DOHH2 (cell line): ENCODE results near the gene ARHGAP33.

Source experiments
- H3F3A ChIP-seq: fragments of 200-600 bp; sonication (generic), shearing (Covaris generic); 2 replicates; pipeline ENCODE4 v1.6.0; 2016; ENCODE audit warnings: antibody characterized with exemption, mild to moderate bottlenecking; ENCODE audit not compliant: control insufficient read depth, insufficient read depth
- H3K27ac ChIP-seq: fragments of 200-600 bp; sonication (generic); 2 replicates; pipeline ENCODE4 v1.5.1; 2014; ENCODE audit warnings: low read depth, mild to moderate bottlenecking, low read length, moderate library complexity
- H3K27me3 ChIP-seq: fragments of 200-600 bp; sonication (generic); 2 replicates; pipeline ENCODE4 v1.6.1; 2014; ENCODE audit warnings: mild to moderate bottlenecking, low read length, mixed read lengths; ENCODE audit not compliant: control insufficient read depth
- H3K36me3 ChIP-seq: fragments of 200-600 bp; sonication (generic); 2 replicates; pipeline ENCODE4 v1.6.1; 2014; ENCODE audit warnings: mild to moderate bottlenecking, low read length, moderate library complexity, mixed read lengths; ENCODE audit not compliant: control insufficient read depth
- H3K4me1 ChIP-seq: fragments of 200-600 bp; sonication (generic); 2 replicates; pipeline ENCODE4 v1.6.1; 2014; ENCODE audit warnings: mild to moderate bottlenecking, low read length, mixed read lengths; ENCODE audit not compliant: control insufficient read depth
- H3K4me2 ChIP-seq: fragments of 200-600 bp; sonication (generic); 2 replicates; pipeline ENCODE4 v1.6.0; 2014; ENCODE audit warnings: mild to moderate bottlenecking, low read length, moderate library complexity
- H3K4me3 ChIP-seq: fragments of 200-600 bp; sonication (generic); 2 replicates; pipeline ENCODE4 v1.5.1; 2014; ENCODE audit warnings: mild to moderate bottlenecking, low read length, mixed read lengths
- H3K79me2 ChIP-seq: fragments of 200-600 bp; sonication (generic); 2 replicates; pipeline ENCODE4 v1.6.1; 2014; ENCODE audit warnings: mild to moderate bottlenecking, low read length, mixed read lengths; ENCODE audit not compliant: control insufficient read depth
- H3K9me2 ChIP-seq: fragments of 200-600 bp; sonication (generic); replicated peaks from 2 replicates; pipeline ENCODE4 v1.6.1; 2014; ENCODE audit warnings: mild to moderate bottlenecking, low read length, mixed read lengths; ENCODE audit not compliant: control insufficient read depth
- H3K9me3 ChIP-seq: fragments of 200-600 bp; sonication (generic); 2 replicates; pipeline ENCODE4 v1.6.1; 2014; ENCODE audit warnings: antibody characterized with exemption, low read length, mixed read lengths; ENCODE audit not compliant: control insufficient read depth, insufficient read depth
- H4K20me1 ChIP-seq: fragments of 200-600 bp; sonication (generic); 2 replicates; pipeline ENCODE4 v1.6.0; 2014; ENCODE audit warnings: low read depth, mild to moderate bottlenecking, antibody characterized with exemption, low read length, moderate library complexity; ENCODE audit not compliant: control insufficient read depth, insufficient read depth
- EZH2phosphoT487 ChIP-seq: fragments of 200-600 bp; sonication (generic); IDR thresholded peaks from 2 replicates; pipeline ENCODE4 v1.6.1; 2017; ENCODE audit warnings: borderline replicate concordance, mild to moderate bottlenecking, antibody characterized with exemption, low read length, moderate library complexity, mixed read lengths
- TF ChIP-seq, protein P1 (sequence below): fragments of 200-600 bp; sonication (generic); IDR thresholded peaks from one replicate; pipeline ENCODE4 v1.5.1; 2014; ENCODE audit warnings: antibody characterized with exemption, mild to moderate bottlenecking, low read depth, low read length; ENCODE audit not compliant: poor library complexity, severe bottlenecking

The ARHGAP33 gene

DNA sequence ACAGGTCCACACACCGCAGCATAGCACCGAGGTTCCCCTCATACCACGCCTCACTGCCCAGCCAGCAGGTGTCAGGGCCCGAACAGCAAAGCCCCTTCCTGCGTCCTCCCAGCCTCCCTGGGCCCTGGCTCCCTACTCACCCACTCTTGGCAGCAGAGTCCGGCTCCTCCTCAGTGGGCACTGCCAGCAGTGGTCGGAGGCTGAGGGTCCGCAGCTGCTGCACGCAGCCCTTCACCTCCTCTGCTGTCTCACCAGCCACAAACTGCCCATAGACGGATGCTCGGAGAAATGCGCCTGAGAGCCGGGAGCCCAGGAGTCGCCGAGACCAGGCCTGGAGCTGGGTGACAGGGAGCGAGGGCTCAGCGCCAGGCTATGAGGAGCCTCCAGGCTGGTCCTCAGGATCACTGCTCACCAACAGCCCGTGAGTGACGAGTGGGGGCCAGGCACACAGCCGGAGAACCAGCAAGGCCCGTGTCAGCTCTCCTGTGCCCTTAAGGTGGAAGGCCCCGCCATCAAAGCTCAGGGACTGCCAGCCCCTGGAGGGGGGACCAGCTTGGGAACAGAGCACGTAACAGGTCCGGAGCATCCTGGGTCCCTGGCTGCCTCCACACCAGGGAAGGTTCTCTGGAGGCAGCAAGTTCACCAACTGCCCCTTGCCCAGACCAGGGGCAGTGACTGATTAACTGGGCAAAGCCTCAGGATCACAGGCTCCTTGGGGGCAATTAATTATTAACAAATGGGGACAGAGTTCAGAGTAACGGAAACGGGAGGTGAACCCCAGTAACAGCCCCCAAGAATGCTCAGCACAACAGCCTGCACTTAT, 37.1 kb downstream of the ARHGAP33 start, which contains the start of gene PRODH2:
TSS of gene PRODH2 (minus strand) at position 626 of the 823 bp plus-strand sequence. CDS start at position 586, 40 bp downstream.
- Histone ChIP-seq H3K27me3 (no peaks in the 10 kb centered on the region), H3K9me3 (no peaks in the 10 kb centered on the region), H4K20me1 (no peaks in the 10 kb centered on the region), H3K79me2 (no peaks in the 10 kb centered on the region), H3K4me1 (no peaks in the 10 kb centered on the region), H3K27ac (no peak within 1 kb of the TSS), H3K4me2 (no peak within 1 kb of the TSS), H3K36me3 (no peaks in the 10 kb centered on the region), H3K9me2 (no peaks in the 10 kb centered on the region), H3K4me3 (no peak within 1 kb of the TSS), H3F3A (no peaks in the 10 kb centered on the region)
- TF ChIP-seq, protein P1, sequence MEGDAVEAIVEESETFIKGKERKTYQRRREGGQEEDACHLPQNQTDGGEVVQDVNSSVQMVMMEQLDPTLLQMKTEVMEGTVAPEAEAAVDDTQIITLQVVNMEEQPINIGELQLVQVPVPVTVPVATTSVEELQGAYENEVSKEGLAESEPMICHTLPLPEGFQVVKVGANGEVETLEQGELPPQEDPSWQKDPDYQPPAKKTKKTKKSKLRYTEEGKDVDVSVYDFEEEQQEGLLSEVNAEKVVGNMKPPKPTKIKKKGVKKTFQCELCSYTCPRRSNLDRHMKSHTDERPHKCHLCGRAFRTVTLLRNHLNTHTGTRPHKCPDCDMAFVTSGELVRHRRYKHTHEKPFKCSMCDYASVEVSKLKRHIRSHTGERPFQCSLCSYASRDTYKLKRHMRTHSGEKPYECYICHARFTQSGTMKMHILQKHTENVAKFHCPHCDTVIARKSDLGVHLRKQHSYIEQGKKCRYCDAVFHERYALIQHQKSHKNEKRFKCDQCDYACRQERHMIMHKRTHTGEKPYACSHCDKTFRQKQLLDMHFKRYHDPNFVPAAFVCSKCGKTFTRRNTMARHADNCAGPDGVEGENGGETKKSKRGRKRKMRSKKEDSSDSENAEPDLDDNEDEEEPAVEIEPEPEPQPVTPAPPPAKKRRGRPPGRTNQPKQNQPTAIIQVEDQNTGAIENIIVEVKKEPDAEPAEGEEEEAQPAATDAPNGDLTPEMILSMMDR = no peak
- TF ChIP-seq EZH2phosphoT487 = no peak

DNA sequence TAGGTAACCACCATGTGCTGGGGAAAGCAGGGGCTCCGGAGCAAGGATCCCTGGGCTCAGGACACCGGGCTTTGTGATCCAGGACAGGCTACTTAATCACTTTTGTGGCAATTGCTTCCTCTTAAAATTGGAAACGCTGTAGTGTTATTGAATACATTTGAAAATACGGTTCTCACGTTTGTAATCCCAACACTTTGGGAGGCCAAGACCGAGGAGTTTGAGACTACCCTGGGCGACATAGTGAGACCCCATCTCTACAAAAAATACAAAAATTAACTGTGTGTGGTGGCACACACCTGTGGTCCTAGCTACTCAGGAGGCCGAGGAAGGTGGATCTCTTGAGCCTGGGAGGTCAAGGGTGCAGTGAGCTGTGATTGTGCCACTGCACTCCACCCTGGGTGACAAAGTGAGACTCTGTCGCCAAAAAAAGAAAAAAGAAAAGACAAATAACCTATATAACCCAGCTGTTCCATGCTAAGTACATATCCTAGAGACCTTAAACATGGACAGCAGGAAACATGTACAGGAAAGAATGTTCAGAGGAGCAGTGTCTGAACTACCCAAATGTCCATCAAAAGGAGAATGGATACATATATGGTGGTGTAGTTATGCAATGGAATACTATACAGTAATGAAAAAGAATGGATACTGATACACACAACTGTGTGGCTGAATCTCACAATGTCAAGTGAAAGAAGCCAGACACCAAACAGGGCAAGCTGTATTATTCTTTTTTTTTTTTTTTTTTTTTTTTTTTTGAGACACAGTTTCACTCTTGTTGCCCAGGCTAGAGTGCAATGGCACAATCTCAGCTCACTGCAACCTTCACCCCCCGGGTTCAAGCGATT, 37.9 kb downstream of the ARHGAP33 start:
- Histone ChIP-seq H3K27me3 (no peaks in the 10 kb centered on the region), H3K27ac (no peak overlapping the region), H3K36me3 (no peaks in the 10 kb centered on the region), H4K20me1 (no peaks in the 10 kb centered on the region), H3K4me3 (no peak overlapping the region), H3K79me2 (no peaks in the 10 kb centered on the region), H3K4me2 (no peak overlapping the region), H3F3A (no peaks in the 10 kb centered on the region), H3K9me3 (no peaks in the 10 kb centered on the region), H3K4me1 (no peaks in the 10 kb centered on the region), H3K9me2 (no peaks in the 10 kb centered on the region)
- TF ChIP-seq EZH2phosphoT487 = no peak
- TF ChIP-seq, protein P1 = no peak

DNA sequence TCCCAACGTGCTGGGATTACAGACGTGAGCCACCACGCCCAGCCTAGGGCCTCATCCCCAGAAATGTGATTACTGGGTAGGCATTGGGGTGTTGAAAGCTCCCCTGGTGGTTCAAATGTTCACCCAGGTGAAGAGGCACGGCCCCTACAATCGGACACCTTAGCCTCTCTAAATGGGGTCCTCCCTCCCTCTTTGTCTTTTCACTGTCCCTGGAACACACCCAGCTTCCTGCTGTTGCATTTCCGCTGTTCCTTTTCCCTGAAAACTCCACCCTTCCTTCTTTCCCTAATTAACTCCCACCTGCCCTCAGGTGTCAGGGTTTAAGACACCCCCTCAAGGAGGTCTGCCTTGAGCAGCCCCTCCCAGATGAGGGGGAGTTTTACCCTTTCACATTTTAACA, 40.9 kb downstream of the ARHGAP33 start:
- Histone ChIP-seq H3K4me1 (peaks cover 4% of the 10 kb centered on the region), H3K9me2 (no peaks in the 10 kb centered on the region), H3F3A (peaks cover 3% of the 10 kb centered on the region; the same call in 1 of the 2 replicates), H3K36me3 (no peaks in the 10 kb centered on the region), H3K4me3 (no peak overlapping the region), H4K20me1 (no peaks in the 10 kb centered on the region), H3K79me2 (no peaks in the 10 kb centered on the region), H3K27ac (no peak overlapping the region), H3K27me3 (peaks cover 4% of the 10 kb centered on the region; the same call in 1 of the 2 replicates), H3K4me2 (no peak overlapping the region), H3K9me3 (no peaks in the 10 kb centered on the region)
- no peak for TF ChIP-seq EZH2phosphoT487
- TF ChIP-seq, protein P1 = no peak
